Measurements from ENCODE around the gene DNAJA4. TPM values are rescaled to one million over a fixed set of nuclear protein-coding genes. Genes with fewer than 3 reads are reported as not detected.

DNAJA4 gene
- total RNA-seq, 1 donor from 2014 or later = 22.3 TPM

DNA sequence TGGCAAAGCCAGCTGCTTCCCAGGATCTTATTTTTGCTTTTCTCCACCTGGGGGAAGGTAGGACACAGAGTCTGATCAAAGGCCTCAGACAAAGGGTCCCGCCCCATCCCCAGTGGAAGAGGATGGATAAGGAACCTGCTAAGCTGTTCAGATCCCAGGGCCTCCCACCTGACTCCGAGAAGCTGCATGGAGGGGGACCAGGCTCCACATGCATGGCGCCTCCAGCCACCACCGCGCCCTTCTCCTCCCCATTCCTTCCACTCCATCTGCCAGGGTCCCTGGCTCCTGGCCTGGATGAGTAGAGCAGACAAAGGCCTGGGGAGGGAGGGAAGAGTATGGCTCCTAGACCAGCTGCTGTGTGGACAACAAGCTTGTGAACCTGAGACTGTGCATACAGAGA lies 55.8 kb downstream of the DNAJA4 start:
- ATAC-seq (ENCODE audit: low read depth) = no peak
- no peaks in the 10 kb centered on the region for H3K36me3 Mint-ChIP-seq (ENCODE audit: low read depth)
- H3K4me3 Mint-ChIP-seq = no peak overlapping the region
- TF ChIP-seq CTCF (IDR thresholded peaks at IDR 0.05) = no peak
- H3K27me3 Mint-ChIP-seq = peaks cover 4% of the 10 kb centered on the region
- ChIA-PET CTCF (no interaction called here), POLR2A (no interaction called here)
- no peak for DNase-seq
- no peaks in the 10 kb centered on the region for H3K4me1 Mint-ChIP-seq
- no peaks in the 10 kb centered on the region for H3K9me3 Mint-ChIP-seq
- intact Hi-C loops (cut with micrococcal nuclease) = no loop called here
- no peak overlapping the region for H3K27ac Mint-ChIP-seq

- Mint-ChIP-seq H3K9me3 (no peaks in the 10 kb centered on the region), H3K4me3 (no peak overlapping the region), H3K4me1 (no peaks in the 10 kb centered on the region), H3K27me3 (peaks cover 4% of the 10 kb centered on the region), H3K27ac (no peak overlapping the region), H3K36me3 (ENCODE audit: low read depth) (no peaks in the 10 kb centered on the region)
- DNase-seq (no peak), ATAC-seq (ENCODE audit: low read depth) (no peak)
- intact Hi-C loops (cut with micrococcal nuclease) = no loop called here
- POLR2A ChIA-PET = no interaction called here
- CTCF ChIA-PET = no interaction called here
- TF ChIP-seq CTCF (IDR thresholded peaks at IDR 0.05) = no peak
These were observed 56.7 kb downstream of the DNAJA4 start for GRCh38 chr15:78321041-78321570.

- ATAC-seq (ENCODE audit: low read depth) (no peak), DNase-seq (no peak)
- POLR2A ChIA-PET = no interaction called here
- CTCF ChIA-PET = no interaction called here
- no peak overlapping the region for H3K27ac Mint-ChIP-seq
- H3K9me3 Mint-ChIP-seq = no peaks in the 10 kb centered on the region
- no peaks in the 10 kb centered on the region for H3K36me3 Mint-ChIP-seq (ENCODE audit: low read depth)
- no peak for TF ChIP-seq CTCF (IDR thresholded peaks at IDR 0.05)
- peaks cover 4% of the 10 kb centered on the region for H3K27me3 Mint-ChIP-seq
- H3K4me3 Mint-ChIP-seq = no peak overlapping the region
- intact Hi-C loops (cut with micrococcal nuclease) = no loop called here
- H3K4me1 Mint-ChIP-seq = no peaks in the 10 kb centered on the region
These were observed 57.4 kb downstream of the DNAJA4 start for GRCh38 chr15:78321786-78322185.

- CTCF ChIA-PET = no interaction called here
- peaks cover 4% of the 10 kb centered on the region for H3K27me3 Mint-ChIP-seq
These were observed 57.9 kb downstream of the DNAJA4 start for GRCh38 chr15:78322243-78322642.

More at GRCh38 chr15:78322243-78322642, 57.9 kb downstream of the DNAJA4 start:
- POLR2A ChIA-PET = no interaction called here
- intact Hi-C loops (cut with micrococcal nuclease) = no loop called here
- Mint-ChIP-seq H3K9me3 (no peaks in the 10 kb centered on the region), H3K4me1 (no peaks in the 10 kb centered on the region), H3K27ac (no peak overlapping the region), H3K36me3 (ENCODE audit: low read depth) (no peaks in the 10 kb centered on the region), H3K4me3 (no peak overlapping the region)
- ATAC-seq (ENCODE audit: low read depth) (no peak), DNase-seq (no peak)
- no peak for TF ChIP-seq CTCF (IDR thresholded peaks at IDR 0.05)
